Endothelial cell (in vitro differentiated cells): ENCODE results near the gene AARS2. TPM values are rescaled to one million over a fixed set of nuclear protein-coding genes. Genes with fewer than 3 reads are reported as not detected.

ENCODE experiments used
- DNase-seq: peaks from one replicate; pipeline ENCODE4 v3.0.0; 2021; ENCODE audit warnings: low spot score
- H3K27ac Mint-ChIP-seq: one replicate; pipeline ENCODE4 v1.8.0; 2021; ENCODE audit warnings: mixed read lengths, inconsistent platforms; ENCODE audit not compliant: unreplicated experiment
- H3K27me3 Mint-ChIP-seq: one replicate; pipeline ENCODE4 v1.8.0; 2021; ENCODE audit warnings: mild to moderate bottlenecking, moderate library complexity, mixed read lengths, inconsistent platforms; ENCODE audit not compliant: unreplicated experiment
- H3K36me3 Mint-ChIP-seq: one replicate; pipeline ENCODE4 v1.8.0; 2021; ENCODE audit warnings: mild to moderate bottlenecking, low read depth, mixed read lengths, inconsistent platforms; ENCODE audit not compliant: unreplicated experiment
- H3K4me1 Mint-ChIP-seq: one replicate; pipeline ENCODE4 v1.8.0; 2021; ENCODE audit warnings: mild to moderate bottlenecking, mixed read lengths, inconsistent platforms; ENCODE audit not compliant: unreplicated experiment
- H3K4me3 Mint-ChIP-seq: one replicate; pipeline ENCODE4 v1.8.0; 2021; ENCODE audit warnings: mild to moderate bottlenecking, mixed read lengths, inconsistent platforms; ENCODE audit not compliant: unreplicated experiment
- H3K9me3 Mint-ChIP-seq: one replicate; pipeline ENCODE4 v1.8.0; 2021; ENCODE audit warnings: mixed read lengths, inconsistent platforms; ENCODE audit not compliant: unreplicated experiment
- total RNA-seq: library from RNA; stranded (reverse); fragmentation: NEBNext Ultra II Directional; extraction: Animal tissue kit (Norgen Biotek cat#: 25700); gene quantifications from one replicate; pipeline ENCODE4 v1.2.1, GENCODE V29; 2021; ENCODE audit not compliant: unreplicated experiment
- TF ChIP-seq, protein P1 (sequence below): fragments of 200-600 bp; sonication (generic); IDR thresholded peaks from one replicate; pipeline ENCODE4 v1.5.0; 2021; ENCODE audit warnings: antibody characterized with exemption; ENCODE audit not compliant: unreplicated experiment

AARS2 gene
- total RNA-seq, 1 donor from 2014 or later: 16.0 TPM

DNA sequence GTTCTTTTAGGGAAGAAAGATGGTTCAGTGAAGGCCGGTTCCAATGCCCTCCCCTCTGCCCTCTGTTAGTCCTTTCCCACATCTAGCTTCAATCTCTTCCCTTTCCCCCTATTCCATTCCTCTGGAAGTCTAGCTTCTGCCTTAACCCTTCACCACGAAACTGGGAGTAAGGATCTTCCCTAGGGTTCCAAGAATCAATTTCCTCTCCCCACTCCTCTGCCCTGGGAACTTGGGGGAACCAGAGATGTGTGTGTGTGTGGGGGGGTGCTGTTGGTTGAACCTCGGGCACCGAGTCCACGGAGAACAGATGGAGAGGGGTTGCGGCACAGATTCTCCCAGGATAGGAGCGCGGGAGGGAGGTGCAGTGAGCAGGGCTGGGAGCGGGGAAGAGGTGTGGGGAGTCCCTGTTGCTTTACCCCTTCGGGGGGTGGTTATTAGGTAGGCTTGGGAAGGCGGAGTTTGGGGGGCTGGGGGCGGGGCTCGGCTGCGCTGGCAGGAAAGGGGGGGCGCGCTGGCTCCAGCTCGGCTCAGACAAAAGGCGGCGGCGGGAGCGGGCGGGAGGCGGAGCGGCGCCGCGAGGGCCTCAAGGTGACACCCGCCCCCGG is 43.1 kb downstream of the AARS2 start, which contains the start of gene TMEM151B:
Gene TMEM151B (plus strand): TSS at position 530 of the 605 bp plus-strand sequence. CDS start 293 bp downstream, outside the sequence.
- Mint-ChIP-seq H3K27me3 (peaks cover 18% of the 10 kb centered on the region), H3K27ac (no peak within 1 kb of the TSS), H3K9me3 (no peaks in the 10 kb centered on the region), H3K4me1 (peaks cover 11% of the 10 kb centered on the region), H3K4me3 (peak within 1 kb of the TSS; percentile 83), H3K36me3 (peaks cover 5% of the 10 kb centered on the region)
- no peak for DNase-seq
- TF ChIP-seq, protein P1, sequence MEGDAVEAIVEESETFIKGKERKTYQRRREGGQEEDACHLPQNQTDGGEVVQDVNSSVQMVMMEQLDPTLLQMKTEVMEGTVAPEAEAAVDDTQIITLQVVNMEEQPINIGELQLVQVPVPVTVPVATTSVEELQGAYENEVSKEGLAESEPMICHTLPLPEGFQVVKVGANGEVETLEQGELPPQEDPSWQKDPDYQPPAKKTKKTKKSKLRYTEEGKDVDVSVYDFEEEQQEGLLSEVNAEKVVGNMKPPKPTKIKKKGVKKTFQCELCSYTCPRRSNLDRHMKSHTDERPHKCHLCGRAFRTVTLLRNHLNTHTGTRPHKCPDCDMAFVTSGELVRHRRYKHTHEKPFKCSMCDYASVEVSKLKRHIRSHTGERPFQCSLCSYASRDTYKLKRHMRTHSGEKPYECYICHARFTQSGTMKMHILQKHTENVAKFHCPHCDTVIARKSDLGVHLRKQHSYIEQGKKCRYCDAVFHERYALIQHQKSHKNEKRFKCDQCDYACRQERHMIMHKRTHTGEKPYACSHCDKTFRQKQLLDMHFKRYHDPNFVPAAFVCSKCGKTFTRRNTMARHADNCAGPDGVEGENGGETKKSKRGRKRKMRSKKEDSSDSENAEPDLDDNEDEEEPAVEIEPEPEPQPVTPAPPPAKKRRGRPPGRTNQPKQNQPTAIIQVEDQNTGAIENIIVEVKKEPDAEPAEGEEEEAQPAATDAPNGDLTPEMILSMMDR: no peak

DNA sequence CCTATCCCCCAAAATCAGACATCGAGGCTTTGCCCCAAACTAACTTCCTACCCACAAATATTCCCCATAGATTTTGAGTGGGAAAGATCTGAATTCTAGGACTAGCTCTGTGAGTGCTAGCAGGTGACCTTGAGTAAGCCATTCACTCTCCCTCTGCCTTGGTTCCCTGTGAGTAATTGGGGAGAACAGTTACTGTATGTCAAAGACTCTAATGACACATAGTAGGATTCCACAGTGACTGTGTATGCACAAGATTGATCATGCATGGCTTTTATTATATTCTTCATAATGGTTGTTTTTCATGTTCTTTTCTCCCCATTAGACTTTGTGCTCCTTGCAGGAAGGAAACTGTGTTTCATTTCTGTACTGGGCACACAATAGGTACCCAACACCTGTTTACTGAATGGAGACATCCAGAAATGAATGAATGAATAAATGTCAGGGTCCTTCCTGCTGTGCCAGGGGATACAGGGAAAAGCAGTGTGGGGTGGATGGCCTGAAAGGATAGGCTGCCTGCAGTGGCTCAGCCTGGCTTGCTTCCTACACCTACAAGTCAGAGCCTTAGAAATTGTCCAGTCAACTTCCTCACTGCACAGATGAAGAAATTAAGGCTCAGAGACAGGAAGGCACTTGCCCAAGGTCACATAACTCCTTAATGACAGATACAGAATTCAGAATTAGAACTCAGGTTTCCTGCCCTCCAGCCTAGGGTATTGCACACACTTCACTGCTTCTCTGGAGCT is 43.8 kb downstream of the AARS2 start:
- Mint-ChIP-seq H3K27me3 (peaks cover 16% of the 10 kb centered on the region), H3K36me3 (peaks cover 5% of the 10 kb centered on the region), H3K4me3 (peak overlapping the region; percentile 83), H3K4me1 (peaks cover 15% of the 10 kb centered on the region), H3K9me3 (no peaks in the 10 kb centered on the region), H3K27ac (no peak overlapping the region)
- TF ChIP-seq, protein P1: no peak
- DNase-seq: no peak

DNA sequence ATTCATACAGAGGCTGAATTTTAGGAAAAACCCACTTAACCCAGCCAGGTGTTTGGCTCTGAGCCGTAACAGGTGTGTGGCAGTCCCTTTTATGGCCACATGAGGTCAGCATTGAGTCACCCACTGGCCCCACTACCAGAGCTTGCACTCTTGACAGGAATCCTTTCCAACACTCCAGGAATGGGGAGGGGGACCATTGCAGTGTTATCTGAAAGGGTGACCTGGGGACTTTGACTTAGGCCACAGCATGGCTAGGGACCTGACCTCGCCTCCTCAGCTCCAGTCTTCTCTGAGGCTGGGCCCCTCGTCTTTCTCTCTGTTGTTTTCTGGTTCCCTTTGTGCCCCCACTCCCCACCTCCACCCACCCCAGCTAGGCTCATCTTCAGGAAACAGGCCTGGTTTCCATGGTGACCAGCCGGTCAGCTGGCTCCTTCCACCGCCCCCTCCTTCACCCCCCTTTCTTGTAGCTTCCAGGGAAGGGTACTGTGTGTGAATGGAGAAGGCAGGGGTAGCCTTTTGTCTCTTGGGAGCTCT is 45.0 kb downstream of the AARS2 start:
- Mint-ChIP-seq H3K36me3 (peaks cover 5% of the 10 kb centered on the region), H3K27me3 (peaks cover 14% of the 10 kb centered on the region), H3K27ac (no peak overlapping the region), H3K4me1 (peaks cover 27% of the 10 kb centered on the region), H3K4me3 (no peak overlapping the region), H3K9me3 (no peaks in the 10 kb centered on the region)
- DNase-seq: peak; percentile 73
- TF ChIP-seq, protein P1: peak; percentile 87

DNA sequence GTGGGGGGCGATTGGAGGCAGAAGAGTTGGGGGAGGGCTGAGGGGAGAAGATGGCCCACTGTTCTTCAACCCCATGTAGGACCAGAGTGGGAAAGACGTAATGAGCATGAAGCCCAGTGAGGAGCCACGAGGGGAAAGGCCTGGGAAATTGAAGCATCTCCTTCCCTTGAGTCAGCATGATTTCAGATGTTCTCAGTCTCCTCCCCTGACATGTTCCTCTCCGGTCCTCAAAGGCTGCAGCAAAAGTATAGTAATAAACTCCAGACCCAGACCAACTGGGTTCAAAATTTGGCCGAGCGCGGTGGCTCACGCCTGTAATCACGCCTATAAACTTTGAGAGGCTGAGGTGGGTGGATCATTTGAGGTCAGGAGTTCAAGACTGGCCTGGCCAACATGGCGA is 45.9 kb downstream of the AARS2 start:
- no peak for DNase-seq
- peaks cover 36% of the 10 kb centered on the region for H3K4me1 Mint-ChIP-seq
- peaks cover 14% of the 10 kb centered on the region for H3K27me3 Mint-ChIP-seq
- no peak overlapping the region for H3K4me3 Mint-ChIP-seq
- no peaks in the 10 kb centered on the region for H3K9me3 Mint-ChIP-seq
- H3K36me3 Mint-ChIP-seq: no peaks in the 10 kb centered on the region
- TF ChIP-seq, protein P1: no peak
- no peak overlapping the region for H3K27ac Mint-ChIP-seq

DNA sequence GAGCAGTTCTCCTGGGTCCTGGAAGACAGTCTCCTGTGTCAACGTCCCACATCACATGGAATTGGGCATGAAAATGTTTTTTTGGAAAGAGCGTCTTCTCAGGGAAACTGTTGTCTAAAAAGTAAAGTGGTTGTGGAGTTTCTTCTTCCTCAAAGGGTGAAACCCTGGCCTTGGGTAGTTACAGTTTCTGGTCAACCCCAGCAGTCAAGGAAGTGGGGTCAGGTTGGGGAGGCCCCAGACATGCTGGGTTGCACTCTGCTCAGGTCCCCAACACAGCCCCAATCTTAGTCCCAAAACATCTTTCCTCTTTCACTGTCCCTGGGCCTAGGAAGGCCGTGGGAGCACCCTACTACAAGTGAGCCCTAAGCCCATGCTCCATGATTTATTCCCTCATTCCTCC is 46.8 kb downstream of the AARS2 start:
- TF ChIP-seq, protein P1: no peak
- Mint-ChIP-seq H3K27me3 (peaks cover 12% of the 10 kb centered on the region), H3K4me1 (peaks cover 37% of the 10 kb centered on the region)

More for the DNA sequence above, 46.8 kb downstream of the AARS2 start:
- peak overlapping the region; percentile 11 for H3K27ac Mint-ChIP-seq
- no peak for DNase-seq
- no peaks in the 10 kb centered on the region for H3K36me3 Mint-ChIP-seq
- no peaks in the 10 kb centered on the region for H3K9me3 Mint-ChIP-seq
- H3K4me3 Mint-ChIP-seq: peak overlapping the region; percentile 81
